RWPE2 (cell line): ENCODE data around the gene TENT5C.

Experiments
- ATAC-seq: fragments of 200-7000 bp; cut with Tn5 transposase; 3 replicates; pipeline ENCODE4 v1.9.1; 2021; ENCODE audit warnings: low read depth
- DNase-seq: peaks from one replicate; pipeline ENCODE4 v3.0.0-alpha.2; 2020; ENCODE audit warnings: low spot score
- H3K27ac ChIP-seq: fragments of 450-650 bp; 2 replicates; pipeline ENCODE4 v1.5.1; 2017; ENCODE audit warnings: mild to moderate bottlenecking; ENCODE audit not compliant: poor library complexity, severe bottlenecking
- H3K27me3 ChIP-seq: fragments of 250-450 bp; sonication (Bioruptor Pico); 2 replicates; pipeline ENCODE4 v1.5.1; 2021; ENCODE audit warnings: mild to moderate bottlenecking, moderate library complexity; ENCODE audit not compliant: insufficient read depth, poor library complexity, severe bottlenecking
- H3K36me3 ChIP-seq: fragments of 250-450 bp; sonication (Bioruptor Pico); 2 replicates; pipeline ENCODE4 v1.5.1; 2020; ENCODE audit warnings: low read depth, mild to moderate bottlenecking, moderate library complexity
- H3K4me1 ChIP-seq: fragments of 250-450 bp; sonication (Bioruptor Pico); 2 replicates; pipeline ENCODE4 v1.5.1; 2021; ENCODE audit warnings: mild to moderate bottlenecking, moderate library complexity; ENCODE audit not compliant: insufficient read depth, poor library complexity, severe bottlenecking
- H3K4me3 ChIP-seq: fragments of 250-450 bp; sonication (Bioruptor Pico); 2 replicates; pipeline ENCODE4 v1.5.1; 2021; ENCODE audit warnings: mild to moderate bottlenecking, moderate library complexity; ENCODE audit not compliant: severe bottlenecking
- H3K9me3 ChIP-seq: fragments of 250-450 bp; sonication (Bioruptor Pico); 2 replicates; pipeline ENCODE4 v1.5.1; 2021; ENCODE audit warnings: mild to moderate bottlenecking, moderate library complexity; ENCODE audit not compliant: severe bottlenecking
- CTCF ChIP-seq: fragments of 450-650 bp; IDR thresholded peaks from one replicate; pipeline ENCODE4 v1.5.1; 2017; ENCODE audit warnings: mild to moderate bottlenecking, moderate library complexity; ENCODE audit not compliant: poor library complexity, severe bottlenecking

TENT5C gene

GRCh38 chr1:117606649-117607430 is 992 bp downstream of the TENT5C start:
- ATAC-seq, result peak; percentile 50
- H3K27me3 ChIP-seq, result no peaks in the 10 kb centered on the region
- no peaks in the 10 kb centered on the region for H3K4me1 ChIP-seq
- H3K4me3 ChIP-seq, result peak overlapping the region; percentile 52
- TF ChIP-seq CTCF, result no peak
- H3K27ac ChIP-seq, result no peak overlapping the region
- no peaks in the 10 kb centered on the region for H3K9me3 ChIP-seq
- H3K36me3 ChIP-seq, result no peaks in the 10 kb centered on the region
- no peak for DNase-seq

- no peaks in the 10 kb centered on the region for H3K36me3 ChIP-seq
- peak overlapping the region; percentile 52 for H3K4me3 ChIP-seq
- H3K27me3 ChIP-seq, result no peaks in the 10 kb centered on the region
- DNase-seq (no peak), ATAC-seq (no peak)
- H3K27ac ChIP-seq, result no peak overlapping the region
- H3K4me1 ChIP-seq, result no peaks in the 10 kb centered on the region
- H3K9me3 ChIP-seq, result no peaks in the 10 kb centered on the region
- no peak for TF ChIP-seq CTCF
These were observed 1.6 kb downstream of the TENT5C start for GRCh38 chr1:117607471-117607870.

- Histone ChIP-seq H3K27ac (no peak overlapping the region), H3K4me3 (no peak overlapping the region), H3K4me1 (peaks cover 3% of the 10 kb centered on the region), H3K9me3 (no peaks in the 10 kb centered on the region), H3K36me3 (no peaks in the 10 kb centered on the region), H3K27me3 (no peaks in the 10 kb centered on the region)
- TF ChIP-seq CTCF, result no peak
- DNase-seq, result no peak
- no peak for ATAC-seq
These were observed 2.3 kb downstream of the TENT5C start for GRCh38 chr1:117608115-117608615.

GRCh38 chr1:117608758-117609157 is 2.9 kb downstream of the TENT5C start:
- H3K27ac ChIP-seq, result no peak overlapping the region
- H3K9me3 ChIP-seq, result no peaks in the 10 kb centered on the region
- TF ChIP-seq CTCF, result no peak
- no peaks in the 10 kb centered on the region for H3K36me3 ChIP-seq
- H3K4me3 ChIP-seq, result no peak overlapping the region
- ATAC-seq (no peak), DNase-seq (no peak)
- no peaks in the 10 kb centered on the region for H3K27me3 ChIP-seq
- peaks cover 3% of the 10 kb centered on the region for H3K4me1 ChIP-seq

GRCh38 chr1:117609471-117609911 is 3.6 kb downstream of the TENT5C start:
- H3K4me3 ChIP-seq, result no peak overlapping the region
- ATAC-seq (no peak), DNase-seq (no peak)
- H3K36me3 ChIP-seq, result no peaks in the 10 kb centered on the region
- H3K9me3 ChIP-seq, result no peaks in the 10 kb centered on the region
- H3K4me1 ChIP-seq, result peaks cover 3% of the 10 kb centered on the region
- H3K27me3 ChIP-seq, result no peaks in the 10 kb centered on the region
- no peak overlapping the region for H3K27ac ChIP-seq
- TF ChIP-seq CTCF, result no peak
